ENCODE results near the gene CC2D2A.

Gene CC2D2A

DNA sequence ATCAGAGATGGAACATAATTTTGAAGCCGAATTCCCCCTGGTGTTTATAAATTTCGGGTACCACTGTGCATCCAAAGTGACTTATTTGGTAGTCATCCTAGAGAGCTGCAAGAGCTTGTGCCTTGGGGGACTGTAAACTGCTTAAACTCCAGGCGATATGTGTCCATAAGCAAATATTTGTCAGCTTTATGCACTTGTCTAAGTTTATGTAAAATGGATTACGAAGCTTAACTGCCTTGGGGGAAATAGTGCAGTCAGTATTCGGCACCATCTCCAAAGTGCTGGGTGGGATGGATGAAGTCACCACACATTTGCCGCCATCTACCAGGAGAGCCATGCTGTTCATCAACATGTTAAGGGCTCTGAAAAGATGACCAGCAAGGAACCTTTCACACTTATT is 65.9 kb downstream of the CC2D2A start:
- ATAC-seq: no peak
- TF ChIP-seq OSR1 (CRISPR knock-in tag; IDR thresholded peaks at IDR 0.05) (no peak), ZFP3 (CRISPR knock-in tag; IDR thresholded peaks at IDR 0.05) (no peak)
- TF ChIP-seq, protein P1, sequence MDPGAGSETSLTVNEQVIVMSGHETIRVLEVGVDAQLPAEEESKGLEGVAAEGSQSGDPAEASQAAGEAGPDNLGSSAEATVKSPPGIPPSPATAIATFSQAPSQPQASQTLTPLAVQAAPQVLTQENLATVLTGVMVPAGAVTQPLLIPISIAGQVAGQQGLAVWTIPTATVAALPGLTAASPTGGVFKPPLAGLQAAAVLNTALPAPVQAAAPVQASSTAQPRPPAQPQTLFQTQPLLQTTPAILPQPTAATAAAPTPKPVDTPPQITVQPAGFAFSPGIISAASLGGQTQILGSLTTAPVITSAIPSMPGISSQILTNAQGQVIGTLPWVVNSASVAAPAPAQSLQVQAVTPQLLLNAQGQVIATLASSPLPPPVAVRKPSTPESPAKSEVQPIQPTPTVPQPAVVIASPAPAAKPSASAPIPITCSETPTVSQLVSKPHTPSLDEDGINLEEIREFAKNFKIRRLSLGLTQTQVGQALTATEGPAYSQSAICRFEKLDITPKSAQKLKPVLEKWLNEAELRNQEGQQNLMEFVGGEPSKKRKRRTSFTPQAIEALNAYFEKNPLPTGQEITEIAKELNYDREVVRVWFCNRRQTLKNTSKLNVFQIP (CRISPR knock-in tag; IDR thresholded peaks at IDR 0.05; ENCODE audit: borderline replicate concordance, low read depth): no peak

DNA sequence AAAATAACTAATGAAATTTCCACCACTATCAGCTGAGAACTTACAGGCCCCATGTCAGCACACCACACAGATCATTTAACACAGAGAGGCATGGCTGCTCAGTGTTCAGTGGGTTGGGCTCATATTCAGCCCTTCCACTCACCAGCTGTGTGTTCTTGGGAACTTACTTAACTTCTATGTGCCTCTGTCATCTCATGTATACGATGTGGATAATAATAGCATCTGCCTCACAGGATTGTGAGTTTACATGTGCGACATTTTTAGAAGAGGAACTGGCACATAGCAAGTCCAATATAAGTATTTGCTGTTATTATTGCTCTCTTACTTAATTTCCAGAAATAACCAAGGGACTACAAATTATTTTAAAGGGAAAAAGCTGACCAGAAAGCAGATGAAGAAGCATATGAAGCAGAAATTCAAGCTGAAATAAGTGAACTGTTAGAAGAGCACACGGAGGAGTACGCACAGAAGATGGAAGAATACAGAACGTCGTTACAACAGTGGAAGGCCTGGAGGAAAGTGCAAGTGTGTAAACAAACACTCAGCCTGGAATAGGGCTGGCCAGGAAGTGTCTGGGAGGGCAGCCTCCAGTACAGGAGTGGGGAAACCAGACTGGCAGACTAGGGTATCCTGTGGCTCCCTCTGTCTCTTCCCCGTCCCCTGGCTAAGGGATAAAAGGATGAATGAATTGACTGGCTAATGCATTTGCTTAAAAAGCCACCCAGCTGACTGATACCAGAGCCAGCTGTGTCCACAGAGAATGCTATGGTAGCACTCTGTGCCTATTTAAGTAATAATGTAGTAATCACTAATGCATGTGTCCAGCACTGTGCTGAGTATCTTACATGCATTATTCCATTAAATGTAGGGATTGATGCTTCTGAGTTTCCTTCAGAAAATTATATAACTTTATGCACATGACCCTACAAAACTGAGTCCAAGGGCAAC is 67.1 kb downstream of the CC2D2A start:
- TF ChIP-seq ZFP3 (CRISPR knock-in tag; IDR thresholded peaks at IDR 0.05) (no peak), ZNF70 (CRISPR knock-in tag; IDR thresholded peaks at IDR 0.05) (no peak), PPARA (CRISPR knock-in tag; IDR thresholded peaks at IDR 0.05; ENCODE audit: borderline replicate concordance) (no peak), GLIS3 (CRISPR knock-in tag; IDR thresholded peaks at IDR 0.05) (no peak), RARB (CRISPR knock-in tag; IDR thresholded peaks at IDR 0.05) (no peak), ISL1 (CRISPR knock-in tag; IDR thresholded peaks at IDR 0.05) (no peak), SNAI2 (CRISPR knock-in tag; IDR thresholded peaks at IDR 0.05) (no peak), BACH2 (CRISPR knock-in tag; IDR thresholded peaks at IDR 0.05; ENCODE audit: borderline replicate concordance) (no peak)
- TF ChIP-seq, protein P1 (CRISPR knock-in tag; IDR thresholded peaks at IDR 0.05; ENCODE audit: borderline replicate concordance, low read depth): no peak
- TF ChIP-seq, protein P2, sequence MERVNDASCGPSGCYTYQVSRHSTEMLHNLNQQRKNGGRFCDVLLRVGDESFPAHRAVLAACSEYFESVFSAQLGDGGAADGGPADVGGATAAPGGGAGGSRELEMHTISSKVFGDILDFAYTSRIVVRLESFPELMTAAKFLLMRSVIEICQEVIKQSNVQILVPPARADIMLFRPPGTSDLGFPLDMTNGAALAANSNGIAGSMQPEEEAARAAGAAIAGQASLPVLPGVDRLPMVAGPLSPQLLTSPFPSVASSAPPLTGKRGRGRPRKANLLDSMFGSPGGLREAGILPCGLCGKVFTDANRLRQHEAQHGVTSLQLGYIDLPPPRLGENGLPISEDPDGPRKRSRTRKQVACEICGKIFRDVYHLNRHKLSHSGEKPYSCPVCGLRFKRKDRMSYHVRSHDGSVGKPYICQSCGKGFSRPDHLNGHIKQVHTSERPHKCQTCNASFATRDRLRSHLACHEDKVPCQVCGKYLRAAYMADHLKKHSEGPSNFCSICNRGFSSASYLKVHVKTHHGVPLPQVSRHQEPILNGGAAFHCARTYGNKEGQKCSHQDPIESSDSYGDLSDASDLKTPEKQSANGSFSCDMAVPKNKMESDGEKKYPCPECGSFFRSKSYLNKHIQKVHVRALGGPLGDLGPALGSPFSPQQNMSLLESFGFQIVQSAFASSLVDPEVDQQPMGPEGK (CRISPR knock-in tag; IDR thresholded peaks at IDR 0.05; ENCODE audit: borderline replicate concordance): no peak
- no peak for ATAC-seq

DNA sequence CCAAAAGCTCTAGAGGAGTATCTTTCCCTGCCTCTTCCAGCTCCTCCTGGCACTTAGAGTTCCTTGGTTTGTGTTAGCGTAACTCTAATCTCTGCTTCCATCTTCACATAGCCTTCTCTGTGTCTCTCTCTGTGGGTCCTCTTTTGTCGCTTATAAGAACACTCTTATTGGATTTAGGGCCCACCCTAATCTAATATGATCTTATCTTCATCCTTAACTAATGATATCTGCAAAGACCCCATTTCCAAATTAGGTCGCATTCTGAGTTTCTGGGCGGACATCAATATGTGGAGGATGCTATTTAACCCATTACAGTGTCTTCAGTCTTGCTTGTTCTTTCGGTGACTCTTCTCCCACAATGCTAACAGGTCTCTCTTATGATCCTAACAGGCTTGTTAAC is 72.3 kb downstream of the CC2D2A start:
- ATAC-seq: no peak
- no peak for TF ChIP-seq TCF4 (CRISPR knock-in tag; IDR thresholded peaks at IDR 0.05; ENCODE audit: borderline replicate concordance)
- TF ChIP-seq ZNF70 (CRISPR knock-in tag; IDR thresholded peaks at IDR 0.05): no peak
- TF ChIP-seq TOX (CRISPR knock-in tag; IDR thresholded peaks at IDR 0.05; ENCODE audit: borderline replicate concordance): no peak
- no peak for TF ChIP-seq ISL1 (CRISPR knock-in tag; IDR thresholded peaks at IDR 0.05)
- no peak for TF ChIP-seq SNAI2 (CRISPR knock-in tag; IDR thresholded peaks at IDR 0.05)

DNA sequence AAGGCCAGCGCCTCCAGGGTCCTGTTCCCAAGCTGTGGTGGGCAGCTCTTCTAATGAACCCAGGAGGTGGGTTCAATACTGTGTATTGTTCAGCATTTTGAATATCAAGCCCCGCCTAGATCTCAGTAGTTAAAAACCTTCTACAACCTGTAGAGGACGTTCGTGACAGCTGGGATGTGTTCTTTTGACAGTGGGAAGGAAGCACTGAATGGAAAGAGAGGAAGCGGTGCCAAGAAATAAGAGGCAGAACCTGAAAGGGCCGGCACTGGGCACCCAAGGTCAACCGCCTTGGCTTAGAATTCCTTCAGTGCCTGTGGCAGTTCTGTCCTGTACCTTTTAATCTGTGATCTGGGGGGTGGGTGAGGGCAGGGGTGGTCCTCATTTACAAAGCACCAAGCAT is 73.1 kb downstream of the CC2D2A start:
- TF ChIP-seq, protein P2 (CRISPR knock-in tag; IDR thresholded peaks at IDR 0.05; ENCODE audit: borderline replicate concordance): no peak
- TF ChIP-seq PPARA (CRISPR knock-in tag; IDR thresholded peaks at IDR 0.05; ENCODE audit: borderline replicate concordance): no peak
- no peak for TF ChIP-seq TCF4 (CRISPR knock-in tag; IDR thresholded peaks at IDR 0.05; ENCODE audit: borderline replicate concordance)

DNA sequence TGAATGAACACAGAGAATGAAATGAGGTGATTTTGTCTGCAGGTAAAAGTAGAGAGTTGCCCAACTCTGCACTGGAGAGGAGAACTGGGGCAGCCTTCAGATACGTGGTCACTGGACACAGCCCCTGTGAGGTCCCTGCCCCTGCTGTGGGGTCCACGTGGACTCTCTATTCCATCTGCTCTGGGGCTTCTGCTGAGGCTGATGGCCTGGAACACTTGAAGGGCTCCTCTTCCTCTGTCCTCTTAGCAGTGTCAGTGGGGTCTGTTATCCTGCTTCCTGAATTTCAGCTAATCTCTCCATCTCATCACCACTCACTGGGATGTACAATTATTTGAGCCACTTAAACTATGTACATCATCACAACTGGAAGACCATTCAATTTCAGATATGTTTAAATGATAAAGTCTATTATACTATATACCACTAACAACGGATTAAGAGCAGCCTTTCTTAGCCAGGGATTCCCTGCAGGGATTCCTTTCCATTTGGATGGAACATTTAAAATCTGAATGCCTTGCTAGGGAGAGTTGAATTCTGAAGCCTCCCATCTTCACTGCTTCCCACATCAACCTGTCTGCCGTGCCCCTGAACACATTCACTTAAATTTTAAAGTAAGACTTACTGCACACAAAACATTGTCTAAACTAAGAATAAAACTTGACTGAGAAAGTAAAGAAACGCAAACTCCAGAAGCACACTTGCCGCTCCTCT is 74.0 kb downstream of the CC2D2A start:
- no peak for ATAC-seq
- TF ChIP-seq ZC3H10 (CRISPR knock-in tag; IDR thresholded peaks at IDR 0.05) (no peak), BACH2 (CRISPR knock-in tag; IDR thresholded peaks at IDR 0.05; ENCODE audit: borderline replicate concordance) (no peak), RARB (CRISPR knock-in tag; IDR thresholded peaks at IDR 0.05) (no peak), ZNF565 (CRISPR knock-in tag; conservative IDR thresholded peaks at IDR 0.05; ENCODE audit: low read depth) (no peak), PPARA (CRISPR knock-in tag; IDR thresholded peaks at IDR 0.05; ENCODE audit: borderline replicate concordance) (no peak), ZFP30 (CRISPR knock-in tag; IDR thresholded peaks at IDR 0.05) (no peak), ESRRG (CRISPR knock-in tag; IDR thresholded peaks at IDR 0.05) (no peak), ISL1 (CRISPR knock-in tag; IDR thresholded peaks at IDR 0.05) (no peak), ZFP3 (CRISPR knock-in tag; IDR thresholded peaks at IDR 0.05) (no peak)
- TF ChIP-seq, protein P3, sequence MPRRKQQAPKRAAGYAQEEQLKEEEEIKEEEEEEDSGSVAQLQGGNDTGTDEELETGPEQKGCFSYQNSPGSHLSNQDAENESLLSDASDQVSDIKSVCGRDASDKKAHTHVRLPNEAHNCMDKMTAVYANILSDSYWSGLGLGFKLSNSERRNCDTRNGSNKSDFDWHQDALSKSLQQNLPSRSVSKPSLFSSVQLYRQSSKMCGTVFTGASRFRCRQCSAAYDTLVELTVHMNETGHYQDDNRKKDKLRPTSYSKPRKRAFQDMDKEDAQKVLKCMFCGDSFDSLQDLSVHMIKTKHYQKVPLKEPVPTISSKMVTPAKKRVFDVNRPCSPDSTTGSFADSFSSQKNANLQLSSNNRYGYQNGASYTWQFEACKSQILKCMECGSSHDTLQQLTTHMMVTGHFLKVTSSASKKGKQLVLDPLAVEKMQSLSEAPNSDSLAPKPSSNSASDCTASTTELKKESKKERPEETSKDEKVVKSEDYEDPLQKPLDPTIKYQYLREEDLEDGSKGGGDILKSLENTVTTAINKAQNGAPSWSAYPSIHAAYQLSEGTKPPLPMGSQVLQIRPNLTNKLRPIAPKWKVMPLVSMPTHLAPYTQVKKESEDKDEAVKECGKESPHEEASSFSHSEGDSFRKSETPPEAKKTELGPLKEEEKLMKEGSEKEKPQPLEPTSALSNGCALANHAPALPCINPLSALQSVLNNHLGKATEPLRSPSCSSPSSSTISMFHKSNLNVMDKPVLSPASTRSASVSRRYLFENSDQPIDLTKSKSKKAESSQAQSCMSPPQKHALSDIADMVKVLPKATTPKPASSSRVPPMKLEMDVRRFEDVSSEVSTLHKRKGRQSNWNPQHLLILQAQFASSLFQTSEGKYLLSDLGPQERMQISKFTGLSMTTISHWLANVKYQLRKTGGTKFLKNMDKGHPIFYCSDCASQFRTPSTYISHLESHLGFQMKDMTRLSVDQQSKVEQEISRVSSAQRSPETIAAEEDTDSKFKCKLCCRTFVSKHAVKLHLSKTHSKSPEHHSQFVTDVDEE (CRISPR knock-in tag; IDR thresholded peaks at IDR 0.05): no peak
- TF ChIP-seq, protein P1 (CRISPR knock-in tag; IDR thresholded peaks at IDR 0.05; ENCODE audit: borderline replicate concordance, low read depth): no peak

More for the DNA sequence above, 73.1 kb downstream of the CC2D2A start:
- ATAC-seq: no peak

All from SK-N-SH treated with all-trans-retinoic acid at 6 μM for 48 hours (cell line).